Tongue (tissue), 2 donors: ENCODE data around the gene TASL. TPM values are rescaled to one million over a fixed set of nuclear protein-coding genes. Genes with fewer than 3 reads are reported as not detected.
"Not testable (repeated sequence)": the region's sequence is repeated elsewhere in the genome, so short reads cannot be mapped to it uniquely, and the experiment has no call there.

ENCODE experiments used
- DNase-seq: peaks from one replicate; pipeline ENCODE4 v3.0.0-alpha.2; 2015
- total RNA-seq: library from RNA; depleted of rRNA; stranded (reverse); fragments of >200 nt; gene quantifications from one replicate; pipeline ENCODE4 v1.2.3, GENCODE V29; 2014

TASL gene, protein sequence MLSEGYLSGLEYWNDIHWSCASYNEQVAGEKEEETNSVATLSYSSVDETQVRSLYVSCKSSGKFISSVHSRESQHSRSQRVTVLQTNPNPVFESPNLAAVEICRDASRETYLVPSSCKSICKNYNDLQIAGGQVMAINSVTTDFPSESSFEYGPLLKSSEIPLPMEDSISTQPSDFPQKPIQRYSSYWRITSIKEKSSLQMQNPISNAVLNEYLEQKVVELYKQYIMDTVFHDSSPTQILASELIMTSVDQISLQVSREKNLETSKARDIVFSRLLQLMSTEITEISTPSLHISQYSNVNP
- total RNA-seq = 0.41 TPM

DNA sequence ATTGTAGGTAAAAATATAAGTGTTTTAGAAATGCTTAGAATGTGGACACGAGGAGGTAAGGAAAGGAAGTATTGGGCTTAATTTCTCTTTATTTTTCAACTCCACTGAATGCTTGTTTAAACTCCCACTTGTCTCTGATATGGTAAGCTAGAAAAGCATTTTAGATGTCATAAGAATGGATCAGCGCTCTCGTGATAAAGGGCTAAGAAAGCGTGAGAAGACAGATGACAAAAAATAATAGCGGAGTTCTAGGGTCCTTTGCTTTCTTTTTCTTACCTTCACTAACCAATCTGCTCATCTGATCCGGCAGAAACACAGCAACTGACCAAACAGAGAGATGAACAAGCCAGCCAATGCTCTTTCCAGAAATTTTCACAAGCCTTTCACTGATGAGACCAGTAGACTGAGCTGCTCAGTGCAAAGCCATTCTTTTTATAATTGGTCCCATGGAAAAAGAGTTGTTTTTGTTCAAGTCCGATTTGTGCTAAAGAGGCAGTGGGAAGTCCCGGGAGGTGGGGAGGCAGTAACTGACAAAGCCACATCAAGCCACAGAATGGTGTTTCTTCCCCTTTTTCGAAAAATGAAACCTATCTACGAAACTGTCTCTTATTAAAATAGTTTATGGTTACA is at the start of gene TASL:
TSS of gene TASL (minus strand) at position 405 of the 630 bp plus-strand sequence. CDS start 17,411 bp downstream, outside the sequence.
- DNase-seq = no peak

DNA sequence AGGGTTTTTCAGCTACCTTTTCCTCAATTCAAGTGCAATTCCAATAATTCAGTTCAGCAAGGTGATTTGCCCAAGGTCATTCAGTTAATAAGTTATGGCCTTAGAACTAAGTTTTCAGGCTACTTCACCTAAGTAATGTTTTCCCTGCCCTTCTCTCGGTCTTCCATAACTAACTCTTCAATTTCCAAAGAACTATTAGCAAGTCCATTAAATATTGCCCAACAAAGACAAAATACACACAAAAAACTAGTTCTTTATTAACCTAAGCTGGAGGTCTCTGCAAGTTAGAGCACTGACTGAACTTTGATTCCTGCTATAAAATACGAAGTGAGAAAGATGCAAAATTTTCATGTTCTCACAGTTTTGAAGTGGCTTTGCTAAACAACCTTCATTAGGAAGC is 48.8 kb upstream of the TASL start:
- no peak for DNase-seq

DNA sequence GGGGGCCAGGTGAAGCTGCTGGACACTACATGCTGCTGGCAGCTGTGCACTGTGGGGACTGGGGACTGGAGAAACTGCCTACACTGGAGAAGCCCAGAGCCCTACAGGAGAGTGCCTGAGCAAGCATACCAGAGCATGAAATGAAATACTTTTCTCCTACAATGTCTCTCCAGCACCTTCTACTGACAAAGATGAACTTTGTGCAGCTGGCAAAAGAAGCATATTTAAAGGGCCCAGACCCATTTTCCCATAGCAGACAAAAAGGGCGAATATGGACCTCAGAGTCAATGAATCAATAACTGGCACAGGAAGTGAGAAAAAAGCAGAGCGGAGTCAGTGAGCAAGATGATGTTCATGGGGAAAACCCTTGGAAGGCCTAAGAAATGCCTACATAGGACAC is 44.8 kb upstream of the TASL start:
- no peak for DNase-seq

DNA sequence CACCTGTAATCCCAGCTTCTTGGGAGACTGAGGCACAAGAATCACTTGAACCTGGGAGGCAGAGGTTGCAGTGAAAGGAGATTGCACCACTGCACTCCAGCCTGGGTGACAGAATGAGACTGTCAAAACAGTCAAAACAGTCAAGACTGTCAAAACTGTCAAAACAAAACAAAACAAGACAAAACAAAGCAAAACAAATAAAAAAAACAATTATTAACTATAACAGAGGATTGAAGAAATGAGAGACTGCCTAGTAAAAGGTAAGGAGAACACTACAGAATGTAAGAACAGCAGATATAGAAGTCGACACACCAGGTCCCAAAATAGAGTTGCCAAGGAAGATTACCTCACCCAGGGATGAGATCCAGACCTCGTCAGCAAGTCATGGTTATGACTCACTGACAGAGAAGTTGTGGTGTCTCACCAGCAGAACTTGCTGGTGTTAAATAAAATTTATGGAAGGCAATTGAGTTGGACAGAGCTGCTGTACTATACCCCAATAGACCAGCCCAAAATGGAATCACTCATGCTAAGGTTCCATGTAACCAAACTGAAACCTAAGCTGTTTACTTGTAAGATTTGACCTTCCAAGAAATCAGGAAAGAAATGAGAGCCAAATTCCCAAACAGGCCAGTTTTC is 43.5 kb upstream of the TASL start:
- peak; percentile 2 for DNase-seq

DNA sequence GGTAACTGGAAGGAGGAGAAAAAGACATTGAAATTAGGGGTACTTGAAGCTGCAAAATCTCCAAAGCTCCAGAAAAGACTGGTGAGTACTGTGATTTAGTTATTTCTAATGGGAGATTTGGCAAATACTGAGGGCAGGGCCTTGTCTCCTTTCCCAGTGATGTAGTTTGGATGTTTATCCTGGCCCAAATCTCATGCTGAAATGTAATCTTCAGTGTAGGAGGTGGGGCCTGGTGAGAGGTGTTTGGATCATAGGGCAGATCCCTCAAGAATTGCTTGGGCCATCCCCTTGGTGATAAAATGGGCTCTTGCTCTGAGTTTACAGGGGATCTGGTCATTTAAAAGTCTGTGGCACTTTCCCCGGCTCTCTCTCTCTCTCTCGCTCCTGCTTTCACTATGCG is 42.6 kb upstream of the TASL start:
- DNase-seq = no peak

DNA sequence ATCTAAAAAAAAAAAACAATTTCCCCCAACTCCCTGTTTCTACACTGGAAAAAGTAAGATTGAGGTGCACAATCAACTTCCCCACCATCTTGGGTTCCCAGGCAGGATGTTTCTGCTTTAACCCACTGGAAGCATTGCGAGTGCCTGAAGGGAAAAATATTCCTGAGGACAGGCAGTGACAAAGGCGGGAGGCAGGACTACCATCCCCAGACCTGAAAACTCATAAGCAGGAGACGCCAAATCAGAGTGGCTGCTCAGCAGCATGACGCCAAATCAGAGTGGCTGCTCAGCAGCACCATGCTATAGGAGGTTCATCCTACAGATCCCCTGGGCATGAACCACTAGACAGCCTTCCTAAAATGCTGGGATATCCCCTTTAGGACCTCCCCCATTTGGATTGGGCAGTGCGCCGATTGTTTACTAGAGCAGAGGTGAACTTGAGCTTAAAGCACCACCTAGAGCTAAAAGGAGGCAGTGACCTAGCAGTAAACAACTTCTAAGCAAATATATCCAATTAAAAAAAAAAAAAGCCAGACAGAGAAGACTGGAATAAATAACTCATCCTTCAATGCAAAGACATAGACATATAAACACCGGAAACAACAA is 40.7 kb upstream of the TASL start:
- DNase-seq = no peak

DNA sequence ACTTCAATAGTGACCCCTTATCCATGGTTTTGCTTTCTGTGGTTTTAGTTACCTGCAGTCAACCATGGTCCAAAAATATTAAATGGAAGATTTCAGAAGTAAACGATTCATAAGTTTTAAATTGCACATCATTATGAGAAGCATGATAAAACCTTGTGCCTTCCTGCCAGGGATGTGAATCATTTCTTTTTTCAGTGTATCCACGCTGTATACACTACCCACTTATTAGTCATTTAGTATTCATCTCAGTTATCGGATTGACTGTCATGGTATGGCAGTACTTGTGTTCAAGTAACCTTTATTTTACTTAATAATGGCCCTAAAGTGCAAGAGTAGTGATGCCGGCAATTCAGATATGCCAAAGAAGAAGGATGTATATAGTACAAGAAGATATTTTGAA is 37.7 kb upstream of the TASL start:
- DNase-seq = no peak

DNA sequence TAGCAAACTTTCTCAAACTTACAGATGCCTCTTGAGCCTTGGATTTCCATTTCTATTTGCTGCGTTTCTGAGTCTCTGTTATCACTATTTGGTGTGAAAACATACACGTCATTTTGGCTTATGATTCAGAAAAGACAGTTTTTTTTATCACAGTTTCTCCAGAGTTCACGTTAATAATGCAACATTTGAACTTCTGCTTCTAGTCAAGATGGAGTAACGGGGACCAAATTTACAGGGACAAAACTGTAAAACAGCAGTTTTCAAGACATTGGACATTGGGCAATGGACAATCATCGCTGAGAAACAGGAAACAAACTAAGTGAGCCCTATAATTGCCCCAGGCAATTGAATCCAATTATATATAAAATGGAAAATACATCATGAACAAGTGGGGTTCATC is 36.2 kb upstream of the TASL start:
- DNase-seq = no peak

DNA sequence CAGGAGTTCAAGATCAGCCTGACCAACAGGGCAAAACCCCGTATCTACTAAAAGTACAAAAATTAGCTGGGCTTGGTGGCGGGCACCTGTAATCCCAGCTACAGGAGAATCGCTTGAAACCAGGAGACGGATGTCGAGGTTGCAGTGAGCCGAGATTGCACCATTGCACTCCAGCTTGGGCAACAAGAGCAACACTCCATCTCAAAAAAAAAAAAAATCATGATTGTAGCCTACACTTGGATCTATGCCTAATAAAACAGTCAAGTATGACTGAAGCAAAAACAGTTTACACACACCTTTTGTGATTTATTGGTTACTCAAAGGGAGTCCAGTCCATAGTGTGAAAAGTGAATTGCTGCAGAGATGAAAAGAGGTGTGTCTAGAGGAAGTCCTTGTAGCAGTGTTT is 34.7 kb upstream of the TASL start:
- no peak for DNase-seq

DNA sequence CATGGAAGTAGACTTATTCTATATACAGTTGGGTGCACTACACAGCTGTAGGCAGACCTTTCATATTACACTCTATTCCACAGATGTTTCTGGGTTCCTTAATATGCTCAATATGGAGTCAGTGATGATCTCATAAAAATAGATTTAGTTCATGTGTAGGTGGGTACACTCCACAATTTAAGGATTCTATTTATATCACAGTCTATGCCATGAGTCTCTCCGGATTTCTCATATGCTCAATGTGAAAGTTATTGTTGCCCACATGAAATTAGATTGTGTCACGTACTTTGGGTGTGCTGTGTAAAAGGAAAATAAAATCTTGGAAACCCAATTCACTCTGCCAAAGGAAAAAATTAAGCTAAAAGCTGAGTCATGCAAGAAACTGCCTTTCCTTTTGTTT is 32.5 kb upstream of the TASL start:
- DNase-seq = no peak

DNA sequence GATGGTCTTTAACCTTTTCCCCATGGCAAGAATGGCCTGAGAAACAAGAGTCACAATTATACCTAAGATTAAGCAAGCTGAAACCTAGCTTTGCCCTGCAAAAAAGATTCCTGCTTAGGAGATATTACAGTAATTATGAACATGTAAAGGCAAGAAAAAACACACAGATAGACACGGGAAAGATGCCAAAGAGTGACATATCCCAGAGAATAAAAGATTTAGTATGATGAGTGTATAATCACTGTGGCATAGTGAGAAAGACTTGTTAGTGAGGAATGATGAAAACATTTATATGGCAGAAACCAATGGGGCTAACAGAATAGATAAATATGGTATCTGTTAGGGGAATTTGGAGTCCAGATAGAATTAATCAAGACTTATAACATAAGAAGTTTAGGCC is 29.6 kb upstream of the TASL start:
- peak; percentile 8 for DNase-seq

DNA sequence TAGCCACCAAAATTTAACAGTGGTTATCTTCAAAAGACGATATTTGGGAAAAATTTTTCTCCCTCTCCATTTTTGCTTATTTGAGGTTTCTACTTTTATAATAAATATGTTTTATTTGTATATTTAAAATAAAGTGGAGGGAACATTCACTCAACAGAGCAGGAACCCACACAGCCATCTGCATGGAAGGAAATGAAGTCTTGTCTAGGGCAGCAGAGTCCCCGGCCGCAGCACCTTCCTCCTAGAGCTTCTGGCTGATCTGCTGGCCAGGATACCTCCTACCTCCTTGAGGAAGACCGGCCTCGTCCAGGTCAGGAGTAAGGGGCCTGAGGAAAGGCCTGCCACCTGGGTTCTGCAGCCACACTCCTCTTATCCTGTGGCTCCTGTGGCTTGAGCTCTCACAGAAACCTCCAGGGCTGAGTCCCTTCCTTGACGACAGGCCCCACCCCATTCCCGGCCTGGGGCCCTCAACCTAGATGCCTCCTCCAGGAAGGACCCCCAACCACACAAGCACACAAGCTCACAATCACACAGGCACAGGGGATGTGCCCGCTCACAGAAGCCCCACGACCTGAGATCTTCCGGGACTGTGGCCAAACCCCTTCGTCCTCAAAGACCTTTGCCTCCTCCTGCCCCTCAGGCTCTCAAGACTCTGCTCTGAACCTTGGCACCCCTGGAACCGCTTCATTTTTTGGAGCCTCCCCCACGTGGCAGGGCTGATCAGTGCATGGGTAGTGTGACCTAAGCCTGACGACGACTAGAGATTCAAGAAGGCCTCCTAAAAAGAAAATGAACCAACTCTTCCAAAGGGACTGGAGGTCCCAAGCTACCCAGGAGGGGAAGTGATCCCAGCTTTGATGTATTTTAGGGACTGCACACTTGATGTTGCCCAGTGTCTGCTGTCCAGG is 23.0 kb upstream of the TASL start:
- DNase-seq = not testable (repeated sequence)

DNA sequence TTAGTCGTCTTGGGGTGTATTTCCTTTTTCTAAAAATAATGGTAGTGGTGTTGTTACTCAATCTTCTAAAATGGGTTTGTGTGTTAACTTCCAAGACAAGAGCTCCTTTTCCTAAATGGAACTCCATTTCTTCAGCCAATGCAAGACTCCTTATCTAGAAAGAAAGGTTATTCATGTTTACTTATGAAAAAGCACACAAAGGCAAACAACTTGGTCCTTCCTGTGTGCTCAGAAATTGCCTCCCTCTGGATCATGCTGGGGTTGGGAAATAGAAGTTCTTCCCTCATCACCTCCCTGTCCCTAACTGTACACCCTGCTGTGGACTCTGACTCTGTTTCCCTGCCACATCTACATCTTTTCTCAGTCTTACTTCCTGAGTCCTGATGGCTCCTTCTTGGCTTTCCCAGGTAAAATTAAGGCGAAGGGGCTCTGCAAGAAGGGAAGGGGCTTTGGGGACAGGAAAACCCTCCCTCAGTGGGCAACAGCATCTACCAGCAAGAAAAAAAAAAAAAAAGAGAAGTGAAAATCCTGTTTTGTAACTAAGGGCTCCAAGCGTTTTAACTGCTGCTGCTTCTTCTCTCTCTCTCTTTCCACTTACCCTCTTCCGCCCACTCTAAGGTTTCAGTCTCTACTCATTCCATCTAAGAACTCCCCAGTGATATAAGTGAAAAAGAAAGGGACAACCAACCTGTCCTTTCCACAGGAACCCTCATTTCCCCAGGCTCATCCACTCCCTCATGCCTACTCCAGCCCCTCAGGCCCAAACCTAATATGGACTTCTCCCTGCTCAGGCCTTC is 19.8 kb upstream of the TASL start:
- no peak for DNase-seq

DNA sequence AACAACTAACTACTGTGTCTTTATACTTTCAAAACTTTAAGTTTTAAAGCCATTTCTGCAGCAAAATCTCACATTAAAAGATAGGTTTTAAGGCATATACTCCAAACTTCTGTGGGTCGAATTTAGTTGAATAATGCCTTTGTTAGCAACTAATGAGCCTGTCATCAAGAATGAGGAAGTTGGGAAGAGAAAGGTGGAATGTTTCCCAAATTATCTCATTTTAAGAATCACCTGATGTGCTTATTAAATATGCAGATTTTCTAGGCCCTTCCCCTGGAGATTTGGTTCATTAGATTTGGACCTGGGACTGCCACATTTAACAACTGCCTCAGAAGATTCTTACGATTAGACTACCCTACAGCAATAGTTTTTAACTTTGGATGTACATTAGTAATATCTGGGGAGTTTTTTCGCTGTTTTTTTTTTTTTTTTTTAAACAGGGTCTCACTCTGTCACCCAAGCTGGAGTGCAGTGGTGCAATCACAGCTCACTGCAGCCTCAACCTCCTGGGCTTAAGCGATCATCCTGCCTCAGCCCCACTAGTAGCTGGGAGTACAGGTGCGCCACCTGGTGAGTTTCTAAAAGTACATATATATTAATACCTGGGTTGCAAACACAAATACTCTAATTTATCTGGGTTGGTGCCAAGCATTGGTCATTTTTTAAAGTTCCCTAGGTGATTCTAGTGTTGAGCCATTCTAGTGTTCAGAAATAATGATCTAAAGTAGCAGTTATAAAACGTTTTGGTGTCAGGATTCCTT is 16.1 kb upstream of the TASL start:
- DNase-seq = no peak

DNA sequence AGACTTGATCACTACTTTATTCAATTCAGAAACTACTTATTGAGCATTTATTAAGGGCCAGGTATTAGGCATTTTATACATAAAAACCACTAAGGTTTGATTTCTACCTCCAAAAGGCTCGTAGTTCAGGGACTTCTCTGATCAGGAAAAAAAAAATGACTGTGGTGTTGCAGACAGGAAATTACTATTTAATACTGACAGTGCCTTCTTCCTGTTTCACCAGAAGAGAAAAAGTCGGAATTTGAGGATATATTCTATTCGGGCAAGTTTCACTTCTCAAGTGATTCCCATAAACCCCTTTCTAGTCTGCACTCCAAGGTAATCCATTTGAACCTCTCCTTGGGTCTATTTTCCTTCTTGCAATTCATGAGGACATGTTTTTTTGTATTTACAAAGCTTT is 15.3 kb upstream of the TASL start:
- no peak for DNase-seq

DNA sequence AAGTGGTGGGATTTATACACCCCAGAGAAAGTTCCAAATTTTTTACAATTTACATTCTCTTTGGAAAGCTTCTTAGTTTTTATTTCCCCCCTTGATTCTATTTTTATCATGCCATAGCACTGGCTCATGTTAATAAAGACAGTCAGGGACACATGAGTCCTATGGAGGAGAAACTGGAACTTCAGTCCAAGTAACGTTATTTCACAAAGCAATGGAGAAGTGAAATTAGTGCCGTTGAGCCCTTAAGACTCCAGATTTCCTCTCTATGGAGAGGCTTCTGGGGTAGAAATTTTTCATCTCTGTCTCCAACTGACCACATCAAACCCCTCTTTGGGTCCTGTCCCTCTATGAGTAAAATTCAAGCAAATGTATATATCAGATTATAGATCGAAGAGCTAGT is 12.8 kb upstream of the TASL start:
- no peak for DNase-seq

DNA sequence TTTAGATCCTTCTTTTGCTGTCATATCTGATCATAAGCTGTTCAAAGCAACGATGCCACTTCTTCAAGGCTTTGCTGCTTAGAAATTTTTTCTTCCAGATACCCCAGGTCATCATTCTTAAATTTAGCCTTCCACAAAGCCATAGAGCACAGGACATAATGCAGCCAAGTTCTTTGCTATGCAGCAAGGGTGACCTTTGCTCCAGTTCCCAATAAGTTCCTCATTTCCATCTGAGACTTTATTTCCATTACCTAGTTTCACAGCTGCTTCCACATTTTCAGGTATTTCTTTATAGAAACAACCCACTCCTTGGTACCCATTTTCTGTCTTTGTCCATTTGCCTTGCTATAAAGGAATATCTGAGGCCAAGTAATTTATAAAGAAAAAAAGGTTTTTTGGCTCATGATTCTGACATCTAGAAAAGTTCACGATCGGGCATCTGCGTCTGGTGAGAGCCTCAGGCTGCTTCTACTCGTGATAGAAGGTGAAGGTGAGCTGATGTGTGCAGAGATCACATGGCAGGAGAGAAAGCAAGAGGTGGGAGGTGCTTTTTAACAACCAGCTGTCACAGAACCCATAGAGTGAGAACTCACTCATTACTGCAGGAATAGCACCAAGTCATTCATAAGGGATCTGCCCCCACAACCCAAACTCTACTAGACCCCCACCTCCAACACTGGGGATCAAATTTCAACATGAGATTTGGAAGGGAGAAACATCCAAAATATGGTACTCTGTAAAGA is 11.8 kb upstream of the TASL start:
- no peak for DNase-seq

DNA sequence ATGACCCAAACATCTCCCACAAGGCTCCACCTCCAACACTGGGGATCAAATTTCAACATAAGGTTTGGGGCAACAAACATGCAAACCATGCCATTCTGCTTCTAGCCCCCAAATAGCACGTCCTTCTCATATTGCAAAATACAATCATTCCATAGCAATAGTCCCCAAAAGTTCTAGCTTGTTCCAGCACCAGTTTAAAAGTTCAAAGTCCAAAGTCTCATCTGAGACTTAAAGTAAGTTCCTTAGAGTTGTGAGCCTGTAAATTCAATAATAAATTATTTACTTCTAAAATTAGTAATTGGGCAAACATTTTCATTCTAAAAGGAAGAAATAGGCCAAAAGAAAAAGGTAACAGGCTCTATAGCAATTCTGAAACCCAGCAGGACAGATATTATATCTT is 8.9 kb upstream of the TASL start:
- no peak for DNase-seq

DNA sequence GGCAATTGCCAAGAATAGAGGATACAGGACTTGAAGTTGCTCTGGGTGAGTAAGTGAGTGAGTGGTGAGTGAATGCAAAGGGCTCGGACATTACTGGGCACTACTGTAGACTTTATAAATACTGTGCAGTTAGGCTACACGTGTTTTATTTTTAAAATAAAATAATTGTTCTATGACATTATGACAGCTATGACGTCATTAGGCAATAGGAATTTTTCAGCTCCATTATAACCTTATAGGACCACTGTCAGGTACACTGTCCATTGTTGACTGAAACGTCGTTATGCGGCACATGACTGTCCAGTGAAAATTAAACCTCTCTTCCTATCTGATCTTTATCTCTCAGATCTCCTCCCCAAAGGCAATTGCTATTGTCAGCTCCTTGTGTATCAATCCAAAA is 5.1 kb upstream of the TASL start:
- no peak for DNase-seq

DNA sequence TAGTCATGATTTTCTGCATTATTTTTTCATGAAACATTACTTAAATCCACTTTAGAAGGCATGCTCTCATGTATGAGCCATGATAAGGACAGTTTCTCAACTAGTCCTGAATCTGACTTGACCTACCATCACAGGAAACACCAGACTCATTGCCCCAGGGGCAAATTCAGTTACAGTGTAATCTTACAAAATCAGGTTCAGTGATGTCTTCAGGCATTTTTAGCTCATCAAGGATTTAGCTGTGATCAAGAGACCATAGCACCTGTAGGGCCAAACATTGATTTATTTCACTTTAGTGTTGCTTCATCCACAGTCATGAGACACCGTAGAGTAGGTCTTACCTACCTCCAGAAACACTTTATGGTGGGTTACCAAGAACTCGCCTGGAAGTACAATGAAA is 3.1 kb upstream of the TASL start:
- no peak for DNase-seq
